ENCODE results near the gene TMEM229B.

DNA sequence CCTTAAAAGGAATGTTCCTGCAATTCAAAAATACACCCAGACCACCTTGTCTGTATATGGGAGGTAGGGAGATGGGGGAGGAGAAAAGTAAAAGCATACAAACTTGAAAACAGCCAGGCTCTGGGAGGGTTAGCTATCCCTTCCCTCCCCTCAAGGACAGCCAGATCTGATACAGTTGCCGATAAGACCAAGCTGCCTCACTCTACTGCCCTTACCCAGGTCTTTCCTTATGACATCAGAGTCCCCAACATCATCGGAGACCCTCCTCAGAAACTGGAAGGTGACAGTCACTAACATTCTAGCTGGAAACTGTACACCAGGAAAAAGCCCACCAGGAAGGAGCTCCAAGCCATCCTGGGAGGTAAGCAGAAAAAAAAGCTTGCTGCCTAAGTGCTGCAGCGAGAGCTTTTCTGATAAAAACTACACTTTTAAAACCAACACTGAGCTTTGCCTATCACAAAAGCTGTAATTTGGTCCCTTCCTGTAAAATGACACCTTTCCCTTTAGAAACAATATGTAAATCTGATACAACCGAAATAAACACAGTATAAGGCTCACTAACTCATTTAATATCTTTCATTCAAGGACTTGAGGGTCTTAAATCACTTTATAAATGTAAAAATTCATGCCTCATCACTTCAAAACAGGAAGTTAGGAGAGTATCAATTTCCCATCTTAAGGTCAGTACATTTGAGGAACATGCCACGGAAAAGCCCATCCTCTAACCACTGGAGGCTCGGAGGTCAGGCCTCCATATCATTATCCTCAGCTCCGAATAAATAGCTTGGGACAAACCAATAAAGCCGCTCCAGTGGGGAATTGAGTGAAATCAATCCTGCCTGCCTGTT, 24.2 kb upstream of the TMEM229B start:
- TF ChIP-seq, protein P1, sequence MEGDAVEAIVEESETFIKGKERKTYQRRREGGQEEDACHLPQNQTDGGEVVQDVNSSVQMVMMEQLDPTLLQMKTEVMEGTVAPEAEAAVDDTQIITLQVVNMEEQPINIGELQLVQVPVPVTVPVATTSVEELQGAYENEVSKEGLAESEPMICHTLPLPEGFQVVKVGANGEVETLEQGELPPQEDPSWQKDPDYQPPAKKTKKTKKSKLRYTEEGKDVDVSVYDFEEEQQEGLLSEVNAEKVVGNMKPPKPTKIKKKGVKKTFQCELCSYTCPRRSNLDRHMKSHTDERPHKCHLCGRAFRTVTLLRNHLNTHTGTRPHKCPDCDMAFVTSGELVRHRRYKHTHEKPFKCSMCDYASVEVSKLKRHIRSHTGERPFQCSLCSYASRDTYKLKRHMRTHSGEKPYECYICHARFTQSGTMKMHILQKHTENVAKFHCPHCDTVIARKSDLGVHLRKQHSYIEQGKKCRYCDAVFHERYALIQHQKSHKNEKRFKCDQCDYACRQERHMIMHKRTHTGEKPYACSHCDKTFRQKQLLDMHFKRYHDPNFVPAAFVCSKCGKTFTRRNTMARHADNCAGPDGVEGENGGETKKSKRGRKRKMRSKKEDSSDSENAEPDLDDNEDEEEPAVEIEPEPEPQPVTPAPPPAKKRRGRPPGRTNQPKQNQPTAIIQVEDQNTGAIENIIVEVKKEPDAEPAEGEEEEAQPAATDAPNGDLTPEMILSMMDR (IDR thresholded peaks at IDR 0.05): no peak
- TF ChIP-seq POLR2A (IDR thresholded peaks at IDR 0.05): no peak

Measured in right lobe of liver (tissue), 4 donors.